ENCODE data around the gene SMARCB1. TPM values are rescaled to one million over a fixed set of nuclear protein-coding genes. Genes with fewer than 3 reads are reported as not detected.

Gene SMARCB1
- total RNA-seq, 3 donors from 2014 or later = 34.6 to 60.2 (median 50.1) TPM

DNA sequence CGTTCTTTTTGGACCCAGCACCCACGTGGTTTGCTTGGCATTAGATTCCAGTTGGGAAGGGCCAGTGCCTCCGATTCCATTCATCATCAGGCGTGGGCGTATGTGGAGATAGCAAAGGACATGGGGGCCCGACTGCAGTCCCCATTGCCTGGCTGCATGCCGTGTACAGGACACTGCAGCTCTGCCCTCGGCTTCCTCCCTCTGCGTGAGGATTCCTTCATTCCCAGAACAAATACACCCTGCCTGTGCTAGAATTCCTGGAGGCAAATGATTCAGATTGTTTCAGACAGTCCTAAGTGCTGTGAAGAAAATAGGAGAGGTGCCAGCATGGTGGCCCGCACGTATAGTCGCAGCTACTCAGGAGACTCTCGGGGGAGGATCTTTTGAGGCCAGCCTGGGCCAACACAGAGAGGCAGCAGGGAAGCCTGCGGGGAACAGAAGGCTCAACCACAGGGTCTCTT lies 36.6 kb downstream of the SMARCB1 start:
- no peak overlapping the region for H3K4me3 ChIP-seq
- peak overlapping the region in 1 of 2 donors; percentile 50 for H3K27ac ChIP-seq

DNA sequence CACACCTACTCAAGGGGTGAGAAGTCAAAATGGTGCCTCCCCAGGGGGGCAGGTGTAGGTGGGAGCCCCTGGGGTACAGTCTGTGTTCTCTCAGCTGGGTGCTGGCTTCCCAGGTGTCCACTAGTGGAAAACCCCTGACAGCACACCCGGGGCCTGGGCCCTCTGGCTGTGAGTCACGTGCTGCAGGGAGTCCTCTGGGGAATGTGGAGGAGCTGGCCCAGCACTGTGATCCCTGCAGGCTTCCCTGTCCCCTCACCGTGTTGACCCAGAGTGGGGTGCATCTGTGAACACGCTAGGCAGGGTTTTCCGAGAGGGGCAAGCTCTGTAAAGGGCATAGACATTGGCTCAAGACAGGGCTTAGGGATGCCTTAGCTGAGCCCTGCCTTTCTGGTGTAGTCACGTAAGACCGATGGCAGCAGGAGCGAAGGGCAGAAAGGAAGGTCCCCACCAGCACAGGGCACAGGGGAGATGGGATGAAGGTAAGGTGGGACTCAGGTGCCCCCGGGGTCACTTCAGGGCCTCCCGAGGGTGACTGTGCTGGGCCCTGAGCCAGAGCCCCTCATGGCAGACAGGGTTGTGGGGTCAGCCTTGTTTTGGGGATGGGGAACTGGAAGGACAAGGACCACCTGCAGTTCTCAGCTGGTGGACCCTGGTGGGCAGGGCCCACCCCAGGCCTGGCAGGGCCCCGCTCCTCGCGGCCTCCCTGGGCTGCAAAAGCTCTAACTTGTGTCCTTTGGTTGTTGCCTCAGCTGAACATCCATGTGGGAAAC lies 37.9 kb downstream of the SMARCB1 start:
- DNase-seq (ENCODE audit: low spot score in 2 of 2) = no peak

More for the DNA sequence above, 36.6 kb downstream of the SMARCB1 start:
- no peaks in the 10 kb centered on the region for H3K27me3 ChIP-seq
- peak in 1 of 2 donors; percentile 39 for DNase-seq (ENCODE audit: low spot score in 2 of 2)
- H3K4me1 ChIP-seq = no peaks in the 10 kb centered on the region
- no peaks in the 10 kb centered on the region for H3K9me3 ChIP-seq
- H3K36me3 ChIP-seq = no peaks in the 10 kb centered on the region
- no peak for TF ChIP-seq POLR2AphosphoS5 (IDR thresholded peaks at IDR 0.05)
- TF ChIP-seq, protein P1, sequence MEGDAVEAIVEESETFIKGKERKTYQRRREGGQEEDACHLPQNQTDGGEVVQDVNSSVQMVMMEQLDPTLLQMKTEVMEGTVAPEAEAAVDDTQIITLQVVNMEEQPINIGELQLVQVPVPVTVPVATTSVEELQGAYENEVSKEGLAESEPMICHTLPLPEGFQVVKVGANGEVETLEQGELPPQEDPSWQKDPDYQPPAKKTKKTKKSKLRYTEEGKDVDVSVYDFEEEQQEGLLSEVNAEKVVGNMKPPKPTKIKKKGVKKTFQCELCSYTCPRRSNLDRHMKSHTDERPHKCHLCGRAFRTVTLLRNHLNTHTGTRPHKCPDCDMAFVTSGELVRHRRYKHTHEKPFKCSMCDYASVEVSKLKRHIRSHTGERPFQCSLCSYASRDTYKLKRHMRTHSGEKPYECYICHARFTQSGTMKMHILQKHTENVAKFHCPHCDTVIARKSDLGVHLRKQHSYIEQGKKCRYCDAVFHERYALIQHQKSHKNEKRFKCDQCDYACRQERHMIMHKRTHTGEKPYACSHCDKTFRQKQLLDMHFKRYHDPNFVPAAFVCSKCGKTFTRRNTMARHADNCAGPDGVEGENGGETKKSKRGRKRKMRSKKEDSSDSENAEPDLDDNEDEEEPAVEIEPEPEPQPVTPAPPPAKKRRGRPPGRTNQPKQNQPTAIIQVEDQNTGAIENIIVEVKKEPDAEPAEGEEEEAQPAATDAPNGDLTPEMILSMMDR (IDR thresholded peaks at IDR 0.05) = no peak
- TF ChIP-seq POLR2A (IDR thresholded peaks at IDR 0.05) = no peak
- intact Hi-C loops (cut with DNase I; ENCODE audit: low total_unique reads) = no loop called here

DNA sequence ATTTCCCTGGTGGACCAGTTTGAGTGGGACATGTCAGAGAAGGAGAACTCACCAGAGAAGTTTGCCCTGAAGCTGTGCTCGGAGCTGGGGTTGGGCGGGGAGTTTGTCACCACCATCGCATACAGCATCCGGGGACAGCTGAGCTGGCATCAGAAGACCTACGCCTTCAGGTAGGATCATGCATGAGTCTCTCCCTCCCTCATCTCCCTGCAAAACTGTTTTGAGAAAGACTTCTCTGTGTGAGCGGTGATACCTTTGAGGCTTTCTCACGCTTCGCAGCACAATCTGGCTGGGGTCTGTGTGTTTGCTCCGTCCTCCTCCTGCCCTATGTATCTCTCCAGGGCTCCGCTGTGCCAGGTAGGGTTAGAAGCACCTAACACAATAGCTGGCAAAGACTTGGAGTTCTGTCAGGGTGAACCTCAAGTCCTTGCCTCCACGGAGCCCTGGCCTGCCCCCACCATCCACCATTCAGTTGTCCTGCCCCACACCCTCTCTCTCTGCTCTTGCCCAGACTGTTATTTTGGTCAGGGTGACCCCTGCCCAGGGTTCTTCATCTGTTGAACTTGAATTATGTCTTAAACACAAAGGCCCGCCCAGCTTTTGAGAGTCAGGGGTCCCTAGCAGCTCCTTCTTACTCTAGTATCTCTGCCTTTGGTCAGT lies 38.6 kb downstream of the SMARCB1 start:
- no peak for DNase-seq (ENCODE audit: low spot score in 2 of 2)
- no peaks in the 10 kb centered on the region for H3K4me1 ChIP-seq
- no peaks in the 10 kb centered on the region for H3K36me3 ChIP-seq
- no peaks in the 10 kb centered on the region for H3K27me3 ChIP-seq
- TF ChIP-seq POLR2AphosphoS5 (IDR thresholded peaks at IDR 0.05) (no peak), POLR2A (IDR thresholded peaks at IDR 0.05) (no peak)
- TF ChIP-seq, protein P1 (IDR thresholded peaks at IDR 0.05) = no peak
- H3K4me3 ChIP-seq = no peak overlapping the region
- no peaks in the 10 kb centered on the region for H3K9me3 ChIP-seq
- intact Hi-C loops (cut with DNase I; ENCODE audit: low total_unique reads) = no loop called here
- H3K27ac ChIP-seq = peak overlapping the region in 1 of 2 donors; percentile 50

More for the DNA sequence above, 37.9 kb downstream of the SMARCB1 start:
- TF ChIP-seq POLR2A (IDR thresholded peaks at IDR 0.05) (no peak), POLR2AphosphoS5 (IDR thresholded peaks at IDR 0.05) (no peak)
- TF ChIP-seq, protein P1 (IDR thresholded peaks at IDR 0.05) = no peak
- Histone ChIP-seq H3K4me1 (no peaks in the 10 kb centered on the region), H3K4me3 (no peak overlapping the region), H3K27ac (peak overlapping the region in 1 of 2 donors; percentile 50), H3K36me3 (no peaks in the 10 kb centered on the region), H3K27me3 (no peaks in the 10 kb centered on the region), H3K9me3 (no peaks in the 10 kb centered on the region)
- intact Hi-C loops (cut with DNase I; ENCODE audit: low total_unique reads) = no loop called here

DNA sequence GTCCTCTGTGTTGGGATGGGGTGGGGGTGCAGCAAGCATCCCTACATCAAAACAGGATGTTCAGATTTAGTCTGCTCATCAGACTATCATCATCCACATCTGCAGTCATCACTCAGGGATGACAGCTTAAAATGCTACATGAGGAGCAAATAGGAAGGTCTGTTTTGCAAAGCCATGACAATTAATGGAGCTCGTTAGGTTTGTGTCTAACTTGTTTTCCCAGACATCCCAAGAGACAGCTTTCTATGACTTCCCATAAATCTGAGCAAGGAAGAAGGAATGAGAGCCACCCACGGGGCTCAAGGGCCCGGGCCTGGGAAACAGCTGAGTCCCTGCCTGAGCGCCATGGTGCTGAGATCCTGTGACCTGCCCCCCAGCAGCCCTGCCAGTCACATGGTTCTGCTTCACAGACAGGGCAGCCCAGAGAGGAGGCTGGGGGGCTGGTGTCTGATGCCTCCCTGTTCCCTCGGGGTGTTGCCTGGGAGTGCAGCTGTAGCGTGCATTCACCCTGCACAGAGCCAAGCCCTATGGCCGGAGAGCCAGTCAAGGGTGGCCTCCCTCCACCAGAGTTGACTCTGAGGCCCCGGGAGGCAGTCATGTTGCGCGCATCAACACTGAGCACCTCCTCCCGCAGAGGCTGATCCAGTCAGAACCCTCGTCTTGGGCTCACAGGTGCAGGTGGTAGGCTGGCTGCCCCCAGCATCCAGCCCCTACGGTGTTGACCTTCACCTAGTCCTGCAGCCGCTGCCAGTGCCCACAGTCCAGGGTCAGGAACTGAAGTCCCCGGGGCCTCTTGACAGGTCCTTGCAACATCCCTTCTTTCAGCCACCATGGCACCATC lies 40.0 kb downstream of the SMARCB1 start:
- DNase-seq (ENCODE audit: low spot score in 2 of 2) = no peak
- H3K4me1 ChIP-seq = no peaks in the 10 kb centered on the region
- TF ChIP-seq, protein P1 (IDR thresholded peaks at IDR 0.05) = no peak
- TF ChIP-seq POLR2A (IDR thresholded peaks at IDR 0.05) (no peak), POLR2AphosphoS5 (IDR thresholded peaks at IDR 0.05) (no peak)
- no peak overlapping the region for H3K4me3 ChIP-seq
- no peaks in the 10 kb centered on the region for H3K9me3 ChIP-seq
- H3K36me3 ChIP-seq = no peaks in the 10 kb centered on the region
- H3K27ac ChIP-seq = peak overlapping the region in 1 of 2 donors; percentile 69
- intact Hi-C loops (cut with DNase I; ENCODE audit: low total_unique reads) = no loop called here
- H3K27me3 ChIP-seq = no peaks in the 10 kb centered on the region

All from breast epithelium (tissue), 4 donors.